Activated B cell treated with CpG ODN at 0.5 μM for 24 hours (primary cell): ENCODE results near the gene WDR47. TPM values are rescaled to one million over a fixed set of nuclear protein-coding genes. Genes with fewer than 3 reads are reported as not detected.
"Not testable (repeated sequence)": the region's sequence is repeated elsewhere in the genome, so short reads cannot be mapped to it uniquely, and the experiment has no call there.

Experiments
- ATAC-seq: fragments of 200-7000 bp; cut with Tn5 transposase; one replicate; pipeline ENCODE4 v1.10.0; 2021; ENCODE audit warnings: low read depth, mild to moderate bottlenecking, moderate library complexity
- CTCF ChIA-PET: fragments of 350-600 bp; sonication (Branson Sonifier 250); formaldehyde crosslinking; loops from one replicate; lab custom pipeline; 2021; ENCODE audit warnings: antibody characterized with exemption; lab: Charles Lee
- POLR2A ChIA-PET: fragments of 350-600 bp; sonication (Branson Sonifier 250); formaldehyde crosslinking; loops from one replicate; lab custom pipeline; 2021; ENCODE audit warnings: antibody characterized with exemption; lab: Charles Lee
- DNase-seq: peaks from one replicate; pipeline ENCODE4 v3.0.0; 2022
- H3K27ac Mint-ChIP-seq: one replicate; pipeline ENCODE4 v1.8.0; 2020; ENCODE audit warnings: mixed read lengths
- H3K27me3 Mint-ChIP-seq: one replicate; pipeline ENCODE4 v1.8.0; 2021; ENCODE audit warnings: mixed read lengths
- H3K36me3 Mint-ChIP-seq: one replicate; pipeline ENCODE4 v1.8.0; 2021; ENCODE audit warnings: low read depth, mixed read lengths
- H3K4me1 Mint-ChIP-seq: one replicate; pipeline ENCODE4 v1.8.0; 2021; ENCODE audit warnings: mixed read lengths
- H3K4me3 Mint-ChIP-seq: one replicate; pipeline ENCODE4 v1.8.0; 2020; ENCODE audit warnings: mild to moderate bottlenecking, mixed read lengths
- H3K9me3 Mint-ChIP-seq: one replicate; pipeline ENCODE4 v1.8.0; 2020; ENCODE audit warnings: mixed read lengths
- intact Hi-C: fragments of 100-400 bp; cut with micrococcal nuclease; formaldehyde crosslinking; loops from one replicate; pipeline ENCODE4 v1.15.1; 2024
- total RNA-seq: library from RNA; stranded (reverse); gene quantifications from 2 replicates; pipeline ENCODE4 v1.2.3, GENCODE V29; 2022
- TF ChIP-seq, protein P1 (sequence below): fragments of 200-600 bp; IDR thresholded peaks from one replicate; pipeline ENCODE4 v1.8.0; 2022; ENCODE audit warnings: antibody characterized with exemption, mild to moderate bottlenecking

WDR47 gene
- total RNA-seq, 1 donor from 2014 or later: 10.9 TPM

DNA sequence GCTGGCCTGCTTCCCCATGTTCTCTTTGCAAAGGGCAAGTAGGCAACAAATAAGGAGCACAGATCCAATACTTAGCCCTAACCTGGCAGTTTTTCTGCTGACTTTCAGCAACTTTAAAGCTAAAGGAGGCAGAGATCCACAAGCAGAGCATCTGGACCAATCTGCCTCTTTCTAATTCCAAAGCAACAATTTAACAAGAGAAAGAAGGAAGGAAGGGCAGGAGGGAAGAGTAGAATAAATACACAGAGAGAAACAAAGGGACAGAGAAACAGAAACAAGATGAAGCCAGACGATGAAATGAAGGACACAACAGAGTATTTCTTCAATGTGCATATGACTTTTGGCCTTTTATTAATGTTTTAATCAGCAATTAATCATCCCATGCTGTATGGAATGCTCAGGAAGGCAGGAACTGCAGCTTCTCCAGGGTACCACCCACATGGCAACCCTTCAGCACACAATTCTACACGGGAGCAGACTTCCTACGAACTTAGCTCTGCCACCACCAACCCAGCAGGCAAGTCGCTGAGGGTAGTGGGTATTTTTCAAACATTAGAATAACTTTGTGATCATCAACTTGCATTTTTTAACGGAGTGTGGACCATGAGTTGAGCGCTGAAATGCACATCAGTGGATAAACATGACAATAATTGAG lies 93.9 kb downstream of the WDR47 start:
- DNase-seq (no peak), ATAC-seq (no peak)
- ChIA-PET CTCF (no interaction called here), POLR2A (interaction anchor here (0.8 kb wide), 1 partner anchor 15 kb away, joined by 3 read pairs; the partner anchor contains the start of gene CLCC1)
- Mint-ChIP-seq H3K4me1 (peaks cover 7% of the 10 kb centered on the region), H3K36me3 (peaks cover 31% of the 10 kb centered on the region), H3K4me3 (no peak overlapping the region), H3K9me3 (no peaks in the 10 kb centered on the region), H3K27me3 (no peaks in the 10 kb centered on the region), H3K27ac (peak overlapping the region; percentile 10)
- intact Hi-C loops: no loop called here
- TF ChIP-seq, protein P1, sequence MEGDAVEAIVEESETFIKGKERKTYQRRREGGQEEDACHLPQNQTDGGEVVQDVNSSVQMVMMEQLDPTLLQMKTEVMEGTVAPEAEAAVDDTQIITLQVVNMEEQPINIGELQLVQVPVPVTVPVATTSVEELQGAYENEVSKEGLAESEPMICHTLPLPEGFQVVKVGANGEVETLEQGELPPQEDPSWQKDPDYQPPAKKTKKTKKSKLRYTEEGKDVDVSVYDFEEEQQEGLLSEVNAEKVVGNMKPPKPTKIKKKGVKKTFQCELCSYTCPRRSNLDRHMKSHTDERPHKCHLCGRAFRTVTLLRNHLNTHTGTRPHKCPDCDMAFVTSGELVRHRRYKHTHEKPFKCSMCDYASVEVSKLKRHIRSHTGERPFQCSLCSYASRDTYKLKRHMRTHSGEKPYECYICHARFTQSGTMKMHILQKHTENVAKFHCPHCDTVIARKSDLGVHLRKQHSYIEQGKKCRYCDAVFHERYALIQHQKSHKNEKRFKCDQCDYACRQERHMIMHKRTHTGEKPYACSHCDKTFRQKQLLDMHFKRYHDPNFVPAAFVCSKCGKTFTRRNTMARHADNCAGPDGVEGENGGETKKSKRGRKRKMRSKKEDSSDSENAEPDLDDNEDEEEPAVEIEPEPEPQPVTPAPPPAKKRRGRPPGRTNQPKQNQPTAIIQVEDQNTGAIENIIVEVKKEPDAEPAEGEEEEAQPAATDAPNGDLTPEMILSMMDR: no peak

DNA sequence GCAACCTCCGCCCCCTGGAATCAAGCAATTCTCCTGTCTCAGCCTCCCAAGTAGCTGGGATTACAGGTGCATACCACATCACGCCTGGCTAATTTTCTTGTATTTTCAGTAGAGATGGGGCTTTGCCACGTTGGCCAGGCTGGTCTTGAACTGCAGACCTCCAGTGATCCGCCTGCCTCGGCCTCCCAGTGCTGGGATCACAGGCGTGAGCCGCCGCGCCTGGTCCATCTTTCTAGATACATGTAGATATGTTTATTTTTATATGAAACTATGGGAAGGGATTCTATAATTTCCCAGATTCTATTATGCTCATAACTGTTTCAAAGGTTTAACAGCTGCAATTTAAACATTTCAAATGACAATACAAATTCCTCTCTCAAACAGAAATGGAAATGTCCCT lies 105.7 kb downstream of the WDR47 start:
- DNase-seq (no peak), ATAC-seq (no peak)
- H3K27ac Mint-ChIP-seq: no peak overlapping the region
- H3K9me3 Mint-ChIP-seq: no peaks in the 10 kb centered on the region
- H3K27me3 Mint-ChIP-seq: no peaks in the 10 kb centered on the region
- ChIA-PET POLR2A (no interaction called here), CTCF (no interaction called here)
- no peak overlapping the region for H3K4me3 Mint-ChIP-seq
- TF ChIP-seq, protein P1: no peak
- intact Hi-C loops: no loop called here
- H3K36me3 Mint-ChIP-seq: peaks cover 74% of the 10 kb centered on the region
- no peaks in the 10 kb centered on the region for H3K4me1 Mint-ChIP-seq

DNA sequence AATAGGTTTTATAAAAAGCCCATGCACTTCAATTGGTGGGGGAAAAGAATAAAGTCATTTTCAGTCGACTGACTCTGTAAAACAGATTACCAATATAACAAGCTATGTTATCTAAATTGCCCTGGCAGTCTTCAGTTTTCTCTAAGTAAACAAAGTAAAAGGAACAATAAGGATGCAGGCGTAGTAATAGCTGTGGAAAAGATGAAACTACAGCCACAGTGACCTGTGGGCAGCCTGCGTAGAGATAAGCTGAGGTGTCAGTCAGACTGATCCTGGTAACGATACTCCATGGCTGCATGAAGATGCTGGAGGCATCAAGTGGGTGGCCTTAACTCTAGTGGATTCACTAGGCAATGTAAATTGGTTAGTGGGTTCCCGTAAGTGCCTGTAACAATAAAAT lies 108.0 kb downstream of the WDR47 start:
- Mint-ChIP-seq H3K4me1 (no peaks in the 10 kb centered on the region), H3K36me3 (peaks cover 80% of the 10 kb centered on the region), H3K27me3 (no peaks in the 10 kb centered on the region), H3K4me3 (no peak overlapping the region), H3K27ac (no peak overlapping the region), H3K9me3 (no peaks in the 10 kb centered on the region)
- ATAC-seq (no peak), DNase-seq (no peak)
- ChIA-PET POLR2A (no interaction called here), CTCF (no interaction called here)
- intact Hi-C loops: no loop called here
- TF ChIP-seq, protein P1: no peak

DNA sequence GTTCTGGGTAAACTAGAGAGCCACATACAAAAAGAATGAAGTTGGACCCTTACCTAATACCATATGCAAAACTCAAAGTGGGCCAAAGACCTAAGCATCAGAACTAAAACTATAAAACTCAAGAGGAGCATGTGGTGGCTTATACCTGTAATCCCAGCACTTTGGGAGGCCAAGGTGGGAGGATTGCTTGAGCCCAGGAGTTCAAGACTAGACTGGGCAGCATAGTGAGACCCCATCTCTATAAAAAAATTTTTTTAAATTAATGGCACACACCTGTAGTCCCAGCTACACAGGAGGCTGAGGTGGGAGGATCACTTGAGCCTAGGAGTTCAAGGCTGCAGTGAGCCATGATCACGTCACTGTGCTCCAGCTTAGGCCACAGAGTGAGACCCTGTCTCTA lies 114.3 kb downstream of the WDR47 start:
- H3K27me3 Mint-ChIP-seq, DNase-seq, intact Hi-C loops, H3K4me3 Mint-ChIP-seq, H3K9me3 Mint-ChIP-seq, POLR2A ChIA-PET, ATAC-seq, H3K27ac Mint-ChIP-seq, H3K4me1 Mint-ChIP-seq, CTCF ChIA-PET: not testable (repeated sequence)
- peaks cover 44% of the 10 kb centered on the region for H3K36me3 Mint-ChIP-seq

DNA sequence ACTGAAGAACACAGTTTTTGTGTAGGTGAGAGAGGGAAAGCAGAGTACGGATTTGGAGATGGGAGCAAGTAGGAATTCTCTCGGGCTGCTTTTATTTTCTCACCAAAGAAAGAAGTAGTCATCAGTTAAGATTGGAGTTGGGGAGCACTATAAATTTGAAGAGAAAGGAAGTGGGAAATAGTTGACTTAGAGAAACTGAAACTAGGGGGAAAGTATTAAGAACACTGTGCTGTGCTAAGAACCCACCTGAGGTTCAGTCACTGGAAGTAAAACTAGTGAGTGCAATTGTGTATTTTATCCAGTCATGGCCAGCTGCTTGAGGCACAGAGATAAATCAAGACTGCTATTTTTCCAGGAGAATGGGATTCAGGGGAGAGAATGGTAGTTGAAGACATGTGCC lies 116.0 kb downstream of the WDR47 start:
- no peak overlapping the region for H3K27ac Mint-ChIP-seq
- H3K4me3 Mint-ChIP-seq: no peak overlapping the region
- no peak for DNase-seq
- H3K36me3 Mint-ChIP-seq: peaks cover 34% of the 10 kb centered on the region
- H3K9me3 Mint-ChIP-seq: no peaks in the 10 kb centered on the region
- ATAC-seq: no peak
- POLR2A ChIA-PET: no interaction called here
- no peaks in the 10 kb centered on the region for H3K27me3 Mint-ChIP-seq
- intact Hi-C loops: no loop called here
- TF ChIP-seq, protein P1: no peak
- CTCF ChIA-PET: interaction anchor here (0.6 to 1.2 kb wide), 2 partner anchors 28 to 120 kb away, joined by 3 read pairs; no protein-coding TSS in a partner anchor
- no peaks in the 10 kb centered on the region for H3K4me1 Mint-ChIP-seq

Other genes starting within 250 kb of the WDR47 start
- gene AKNAD1, start 185.0 kb downstream of the WDR47 start, total RNA-seq: not detected in 2 replicates
- gene GPSM2, start 165.1 kb downstream of the WDR47 start, total RNA-seq: 1.5 and 2.6 TPM in 2 replicates
- gene CLCC1, start 78.6 kb downstream of the WDR47 start, total RNA-seq: 19.5 and 28.3 TPM in 2 replicates
- 18.5 and 21.2 TPM in 2 replicates for gene TAF13, start 33.9 kb upstream of the WDR47 start, total RNA-seq
- 45.0 and 48.2 TPM in 2 replicates for gene TMEM167B, start 48.7 kb upstream of the WDR47 start, total RNA-seq
- 0.27 and 0.38 TPM in 2 replicates for gene ELAPOR1, start 72.0 kb upstream of the WDR47 start, total RNA-seq
- gene SARS1, start 171.8 kb upstream of the WDR47 start, total RNA-seq: 182 and 188 TPM in 2 replicates
- 0.81 and 1.1 TPM in 2 replicates for gene CELSR2, start 207.4 kb upstream of the WDR47 start, total RNA-seq
- 0.69 TPM in 1 of 2 replicates, not detected in the other for gene PSRC1, start 241.0 kb upstream of the WDR47 start, total RNA-seq